NT2/D1 (cell line): ENCODE data around the gene PUDP.

ENCODE experiments used
- SUZ12 ChIP-seq: IDR thresholded peaks from 2 replicates; pipeline ENCODE4 v1.6.1; 2011; ENCODE audit not compliant: insufficient read length, insufficient read depth; ENCODE audit errors: extremely low read depth
- YY1 ChIP-seq: IDR thresholded peaks from 2 replicates; pipeline ENCODE4 v1.6.1; 2011; ENCODE audit not compliant: insufficient read length, insufficient read depth
- ZNF274 ChIP-seq: IDR thresholded peaks from 2 replicates; pipeline ENCODE4 v1.6.1; 2011; ENCODE audit warnings: mild to moderate bottlenecking, low read depth, low read length

- TF ChIP-seq YY1: no peak
- no peak for TF ChIP-seq ZNF274
- TF ChIP-seq SUZ12: no peak
These were observed 85.7 kb downstream of the PUDP start for GRCh38 chrX:7062276-7062675.
